GM21529 (cell line): ENCODE data around the gene MOV10.

Experiments used
- ATAC-seq: cut with Tn5 transposase; IDR thresholded peaks from one replicate; pipeline ENCODE4 v1.9.1; 2021; ENCODE audit not compliant: unreplicated experiment

MOV10 gene

DNA sequence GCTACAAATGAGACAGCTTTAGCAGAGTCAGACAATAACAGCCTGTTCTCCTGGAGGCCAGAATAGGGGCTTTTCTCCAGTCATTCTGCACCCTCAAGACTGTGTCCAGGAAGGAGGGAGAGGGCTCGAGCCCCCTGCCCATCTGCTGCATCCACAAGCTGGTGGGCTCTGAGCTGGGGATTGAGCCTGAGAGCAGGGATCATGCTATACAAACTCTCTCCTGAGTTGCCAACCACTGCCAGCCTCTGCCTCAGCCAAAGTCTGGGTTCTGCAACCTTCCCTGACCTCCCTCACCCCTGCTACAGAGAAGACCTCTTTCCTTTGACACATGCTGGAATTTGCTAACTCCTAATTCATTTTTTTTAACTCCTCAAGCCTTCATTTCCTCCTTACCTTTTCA lies 55.5 kb downstream of the MOV10 start:
- ATAC-seq = no peak

DNA sequence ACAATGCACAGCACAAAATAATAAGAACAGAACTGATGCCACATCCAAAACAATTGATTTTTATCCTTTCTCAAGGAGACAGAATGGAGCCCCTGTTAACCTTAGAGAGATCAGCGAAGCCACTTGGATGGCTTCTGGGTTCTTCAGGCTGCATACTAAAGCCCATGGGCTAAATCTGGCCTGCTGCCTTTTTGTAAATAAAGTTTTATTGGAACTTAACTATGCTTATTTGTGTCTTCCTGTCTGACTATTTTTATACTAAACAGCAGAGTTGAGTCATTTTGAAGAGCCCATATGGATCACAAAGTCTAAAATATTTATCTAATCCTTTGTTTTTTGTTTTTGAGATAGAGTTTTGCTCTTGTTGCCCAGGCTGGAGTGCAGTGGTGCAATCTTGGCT lies 57.0 kb downstream of the MOV10 start:
- ATAC-seq = no peak

- ATAC-seq = no peak
Observed at GRCh38 chr1:112735752-112736151, 61.3 kb downstream of the MOV10 start.

DNA sequence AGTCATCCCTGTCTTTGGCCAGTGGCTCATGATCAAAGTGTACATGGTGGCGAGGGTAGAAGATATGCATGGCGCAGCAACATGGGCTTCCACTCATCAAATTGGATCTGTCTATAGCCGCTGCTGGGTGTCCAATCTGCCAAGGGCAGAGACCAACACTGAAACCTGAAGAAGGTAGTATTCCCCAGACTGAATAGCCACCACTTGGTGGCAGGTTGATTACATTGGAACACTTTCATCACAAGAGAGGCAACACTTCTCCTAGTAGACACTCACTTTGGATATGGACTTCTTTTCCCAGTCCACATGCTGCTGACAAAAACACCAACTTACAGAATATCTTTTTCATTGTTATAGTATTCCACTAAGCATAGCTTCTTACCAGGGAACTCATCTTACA lies 63.1 kb downstream of the MOV10 start:
- ATAC-seq = no peak

GRCh38 chr1:112743174-112744008 lies 68.9 kb downstream of the MOV10 start:
- ATAC-seq = no peak

- no peak for ATAC-seq
Observed at GRCh38 chr1:112744009-112744578, 69.6 kb downstream of the MOV10 start.

DNA sequence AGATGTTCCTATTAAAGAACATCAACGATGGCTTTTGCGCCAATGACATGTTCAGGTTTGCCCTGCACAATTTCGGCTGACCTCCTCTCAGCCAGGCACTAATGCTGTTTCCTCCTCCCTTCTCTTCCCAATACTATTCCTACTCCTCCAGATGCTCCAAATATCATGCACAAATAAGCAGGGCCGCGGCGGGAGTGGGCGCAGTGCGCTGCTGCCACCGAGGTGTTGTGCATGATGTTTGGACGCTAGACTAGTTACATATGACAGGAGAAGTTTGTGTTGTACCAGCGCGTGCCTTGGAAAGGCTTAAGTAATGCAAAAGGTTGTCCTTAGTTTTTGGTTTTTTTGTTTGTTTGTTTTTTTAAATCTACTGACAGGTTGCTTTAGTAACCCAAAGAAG lies 73.9 kb downstream of the MOV10 start:
- ATAC-seq = no peak
